GM12872 (cell line): Measurements from ENCODE around the gene UST.

Source experiments
- TF ChIP-seq, protein P1 (sequence below): IDR thresholded peaks from 3 replicates; pipeline ENCODE4 v1.5.1; 2011; ENCODE audit warnings: low read depth, mild to moderate bottlenecking, low read length, moderate library complexity; ENCODE audit not compliant: insufficient read depth

The UST gene

DNA sequence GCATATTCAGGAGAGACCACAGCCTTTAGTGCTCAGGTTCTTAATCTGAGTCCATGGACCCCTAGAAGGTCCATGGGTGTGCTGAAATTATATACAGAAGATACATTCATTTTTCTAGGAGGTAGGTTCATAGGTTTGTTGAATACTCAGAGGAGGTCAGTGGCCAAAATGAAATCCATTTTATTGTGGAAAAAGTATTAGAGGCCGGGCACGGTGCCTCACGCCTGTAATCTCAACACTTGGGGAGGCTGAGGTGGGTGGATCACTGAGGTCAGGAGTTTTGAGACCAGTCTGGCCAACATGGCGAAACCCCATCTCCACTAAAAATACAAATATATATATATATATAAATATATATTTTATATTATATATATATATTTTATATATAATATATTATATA, 9.0 kb upstream of the UST start:
- TF ChIP-seq, protein P1, sequence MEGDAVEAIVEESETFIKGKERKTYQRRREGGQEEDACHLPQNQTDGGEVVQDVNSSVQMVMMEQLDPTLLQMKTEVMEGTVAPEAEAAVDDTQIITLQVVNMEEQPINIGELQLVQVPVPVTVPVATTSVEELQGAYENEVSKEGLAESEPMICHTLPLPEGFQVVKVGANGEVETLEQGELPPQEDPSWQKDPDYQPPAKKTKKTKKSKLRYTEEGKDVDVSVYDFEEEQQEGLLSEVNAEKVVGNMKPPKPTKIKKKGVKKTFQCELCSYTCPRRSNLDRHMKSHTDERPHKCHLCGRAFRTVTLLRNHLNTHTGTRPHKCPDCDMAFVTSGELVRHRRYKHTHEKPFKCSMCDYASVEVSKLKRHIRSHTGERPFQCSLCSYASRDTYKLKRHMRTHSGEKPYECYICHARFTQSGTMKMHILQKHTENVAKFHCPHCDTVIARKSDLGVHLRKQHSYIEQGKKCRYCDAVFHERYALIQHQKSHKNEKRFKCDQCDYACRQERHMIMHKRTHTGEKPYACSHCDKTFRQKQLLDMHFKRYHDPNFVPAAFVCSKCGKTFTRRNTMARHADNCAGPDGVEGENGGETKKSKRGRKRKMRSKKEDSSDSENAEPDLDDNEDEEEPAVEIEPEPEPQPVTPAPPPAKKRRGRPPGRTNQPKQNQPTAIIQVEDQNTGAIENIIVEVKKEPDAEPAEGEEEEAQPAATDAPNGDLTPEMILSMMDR: no peak

DNA sequence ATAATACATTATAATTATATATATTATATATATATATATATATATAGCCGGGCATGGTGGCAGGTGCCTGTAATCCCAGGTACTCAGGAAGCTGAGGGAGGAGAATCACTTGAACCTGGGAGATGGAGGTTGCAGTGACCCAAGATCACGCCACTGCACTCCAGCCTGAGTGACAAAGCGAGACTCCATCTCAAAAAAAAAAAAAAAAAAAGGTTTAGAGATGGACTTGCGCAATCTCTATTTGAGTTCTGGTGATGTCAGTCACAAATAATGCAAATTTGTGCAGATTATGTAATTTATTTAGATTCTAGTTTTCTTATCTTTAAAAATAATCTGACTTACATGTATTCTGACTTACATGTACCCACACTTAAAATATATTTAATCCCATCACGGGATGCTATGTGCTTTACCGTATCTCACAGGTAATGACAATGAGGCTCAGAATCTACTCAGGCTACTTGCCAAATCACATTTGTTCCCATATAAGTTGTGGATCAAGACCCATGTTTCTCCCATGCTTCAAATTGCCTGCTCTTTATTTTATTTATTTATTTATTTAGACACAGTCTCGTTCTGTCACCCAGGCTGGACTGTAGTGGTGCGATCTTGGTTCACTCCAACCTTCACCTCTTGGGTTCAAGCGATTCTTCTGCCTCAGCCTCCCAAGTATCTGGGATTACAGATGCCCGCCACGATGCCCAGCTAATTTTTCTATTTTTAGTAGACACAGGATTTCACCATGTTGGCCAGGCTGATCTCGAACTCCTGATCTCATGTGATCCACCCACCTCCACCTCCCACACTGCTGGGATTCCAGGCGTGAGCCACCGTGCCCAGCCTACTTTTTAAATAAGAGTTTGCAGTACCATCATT, 7.6 kb upstream of the UST start:
- TF ChIP-seq, protein P1: no peak

DNA sequence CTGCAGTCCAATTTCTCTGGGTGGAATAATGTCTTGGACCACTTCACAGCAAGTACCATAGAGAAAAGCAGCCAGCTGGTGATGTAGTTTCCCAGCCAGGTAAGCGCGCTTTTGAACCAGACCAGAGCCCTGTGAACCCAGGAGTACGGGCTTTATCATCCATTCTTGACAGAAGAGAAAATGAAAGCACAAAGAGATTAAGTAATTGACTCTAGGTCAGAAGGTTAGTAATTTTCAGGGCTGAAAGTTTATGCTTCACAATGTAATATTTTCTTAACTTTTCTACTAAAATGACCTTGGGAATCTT, 7.1 kb upstream of the UST start:
- TF ChIP-seq, protein P1: no peak

DNA sequence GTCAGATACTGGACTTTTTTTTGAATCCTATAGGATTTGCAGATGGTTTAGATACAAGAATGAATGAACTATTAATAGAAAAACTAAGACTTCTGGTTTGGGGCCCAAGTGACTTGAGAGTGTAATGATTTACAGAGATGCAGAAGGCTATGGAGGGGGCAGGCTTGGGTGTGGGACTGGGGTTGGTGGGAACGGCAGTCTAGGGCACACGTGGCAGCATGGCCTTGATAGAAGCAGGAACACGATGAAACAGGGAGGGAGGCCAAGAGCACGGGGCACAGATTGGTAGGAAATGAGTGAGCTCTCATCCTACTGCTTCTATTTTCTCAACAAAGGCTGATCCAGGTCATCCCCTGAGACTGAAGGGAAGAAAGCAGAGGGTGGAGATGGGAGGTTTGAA, 3.4 kb upstream of the UST start:
- TF ChIP-seq, protein P1: no peak

DNA sequence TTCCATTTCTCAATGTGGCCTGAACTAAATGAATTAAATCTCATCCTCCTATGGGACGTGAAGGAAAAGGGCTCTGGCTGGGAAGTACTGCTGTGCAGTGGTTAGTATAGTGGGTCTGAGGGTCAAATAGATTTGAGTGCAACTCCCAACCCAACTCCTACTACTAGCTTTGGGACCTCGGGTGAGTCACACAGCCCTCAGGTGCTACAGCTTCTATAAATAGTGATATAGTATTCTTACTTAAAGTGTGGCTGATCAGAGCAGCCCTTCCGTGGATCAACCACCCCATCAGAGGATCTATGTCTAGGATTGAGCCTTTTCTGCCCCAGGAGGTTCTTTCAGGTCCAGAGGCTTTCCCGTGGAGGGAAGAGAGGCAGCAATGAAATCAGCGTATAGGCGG, 904 bp upstream of the UST start:
- TF ChIP-seq, protein P1: no peak

DNA sequence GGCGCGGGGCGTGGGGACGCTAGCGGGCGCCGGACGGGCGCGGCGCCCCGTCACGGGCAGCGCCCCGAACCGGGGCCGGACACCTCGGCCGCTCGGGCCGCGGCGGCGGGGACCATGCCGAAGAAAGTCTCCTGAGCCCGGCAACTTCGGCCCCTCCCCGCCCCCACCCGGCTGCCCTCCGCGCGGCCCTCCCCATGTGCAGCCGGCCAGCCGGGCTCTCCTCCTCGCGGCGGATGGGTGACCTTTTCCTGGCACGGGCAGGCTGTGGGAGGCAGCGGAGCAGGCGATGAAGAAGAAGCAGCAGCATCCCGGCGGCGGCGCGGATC, 278 bp downstream of the UST start:
- TF ChIP-seq, protein P1: no peak

DNA sequence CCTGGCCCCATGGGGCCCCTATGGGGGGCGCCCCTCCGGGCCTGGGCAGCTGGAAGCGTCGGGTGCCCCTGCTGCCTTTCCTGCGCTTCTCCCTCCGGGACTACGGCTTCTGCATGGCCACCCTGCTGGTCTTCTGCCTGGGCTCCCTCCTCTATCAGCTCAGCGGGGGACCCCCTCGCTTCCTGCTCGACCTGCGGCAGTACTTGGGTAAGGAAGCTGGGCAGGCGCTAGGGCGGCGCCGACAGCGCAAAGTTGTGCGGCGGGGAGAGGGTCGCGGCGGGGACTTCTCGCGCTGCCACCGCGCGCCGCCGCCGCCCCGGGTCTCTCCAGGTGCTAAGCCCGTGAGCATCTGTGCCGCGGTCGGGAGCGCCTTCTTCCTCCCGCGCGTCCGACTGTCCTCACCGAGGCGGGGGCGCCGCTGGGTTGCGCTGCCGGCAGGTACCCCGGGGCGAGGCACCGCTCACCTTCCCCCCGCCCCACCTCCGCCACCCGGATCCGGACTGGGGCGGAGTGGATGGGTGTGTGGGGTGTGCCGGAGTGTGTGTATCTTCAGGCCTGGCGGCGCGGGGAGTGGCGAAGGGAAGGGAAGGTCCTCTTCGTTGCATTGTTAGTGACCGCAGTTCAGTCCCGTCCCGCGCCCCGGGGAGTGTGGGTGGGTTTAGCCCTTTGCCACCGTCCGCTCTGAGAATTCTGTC, 788 bp downstream of the UST start:
- TF ChIP-seq, protein P1: no peak
